H1 (cell line): Measurements from ENCODE around the gene RBM18. TPM values are rescaled to one million over a fixed set of nuclear protein-coding genes. Genes with fewer than 3 reads are reported as not detected.

Experiments used
- CTCF ChIA-PET: fragments of 300-600 bp; sonication (Branson Sonifier 250); formaldehyde crosslinking; loops from one replicate; lab custom pipeline; 2021; ENCODE audit not compliant: partially characterized antibody; lab: Charles Lee
- POLR2A ChIA-PET: fragments of 300-600 bp; sonication (Branson Sonifier 250); formaldehyde crosslinking; loops from one replicate; lab custom pipeline; 2021; ENCODE audit warnings: inconsistent platforms; ENCODE audit not compliant: partially characterized antibody; lab: Charles Lee
- DNase-seq, 2 experiments: peaks; one replicate each; pipeline versions ENCODE4 v3.0.0 to v3.0.0-alpha.2; 2010 to 2022; ENCODE audit warnings: low spot score in 2 of 2, low read depth in 1 of 2, mixed read lengths in 1 of 2
- FAIRE-seq: peaks from 2 replicates; lab custom pipeline; 2011; peaks lifted over from hg19 to GRCh38; lab: Jason Lieb, UNC
- H2AFZ ChIP-seq: 2 replicates; pipeline ENCODE4 v1.8.1; 2012; ENCODE audit warnings: low read length, inconsistent platforms
- H2AK5ac ChIP-seq: 2 replicates; pipeline ENCODE4 v1.6.1; 2013; ENCODE audit warnings: low read depth, low read length
- H2BK120ac ChIP-seq: replicated peaks from 2 replicates; pipeline ENCODE3; 2013; ENCODE audit warnings: low read depth, low read length, inconsistent platforms
- H2BK12ac ChIP-seq: 2 replicates; pipeline ENCODE4 v1.6.1; 2013; ENCODE audit warnings: low read depth, low read length
- H2BK15ac ChIP-seq: 2 replicates; pipeline ENCODE4 v1.6.1; 2013; ENCODE audit warnings: low read length
- H2BK20ac ChIP-seq: 2 replicates; pipeline ENCODE4 v1.6.1; 2013; ENCODE audit warnings: low read length
- H2BK5ac ChIP-seq: 2 replicates; pipeline ENCODE4 v1.6.1; 2013; ENCODE audit warnings: low read depth, low read length
- H3K14ac ChIP-seq: 2 replicates; pipeline ENCODE4 v1.6.1; 2013; ENCODE audit warnings: inconsistent platforms; ENCODE audit not compliant: insufficient read length
- H3K18ac ChIP-seq: 2 replicates; pipeline ENCODE4 v1.6.1; 2013; ENCODE audit warnings: low read length; ENCODE audit errors: extremely low read depth
- H3K23ac ChIP-seq: 2 replicates; pipeline ENCODE4 v1.6.1; 2013; ENCODE audit warnings: inconsistent platforms; ENCODE audit not compliant: insufficient read length
- H3K23me2 ChIP-seq: 2 replicates; pipeline ENCODE4 v1.6.1; 2013; ENCODE audit warnings: low read depth, low read length
- H3K27ac ChIP-seq: 2 replicates; pipeline ENCODE4 v1.6.1; 2011; ENCODE audit warnings: low read depth, low read length, inconsistent platforms
- H3K27me3 ChIP-seq, 4 experiments: replicated peaks in 1 of 4; 1 replicate in 1 of 4; 2 replicates in 3 of 4; pipeline versions ENCODE4 v1.6.1 to v1.8.1; 2011 to 2013; ENCODE audit warnings: low read length in 3 of 4, mild to moderate bottlenecking in 3 of 4, inconsistent platforms in 2 of 4, mixed read lengths in 2 of 4, moderate library complexity in 1 of 4; ENCODE audit not compliant: control insufficient read depth in 3 of 4, insufficient read depth in 3 of 4; ENCODE audit errors: extremely low read depth in 1 of 4
- H3K36me3 ChIP-seq, 4 experiments: 2 replicates each; pipeline versions ENCODE4 v1.6.1 to v1.8.1; 2011 to 2013; ENCODE audit warnings: mild to moderate bottlenecking in 4 of 4, low read length in 3 of 4, moderate library complexity in 2 of 4, control low read depth in 1 of 4, inconsistent platforms in 1 of 4; ENCODE audit not compliant: insufficient read depth in 4 of 4, control insufficient read depth in 2 of 4
- H3K4ac ChIP-seq: replicated peaks from 2 replicates; pipeline ENCODE3; 2013; ENCODE audit warnings: low read length, low read depth, mixed read lengths, inconsistent platforms; ENCODE audit not compliant: insufficient read length
- H3K4me1 ChIP-seq, 4 experiments: replicated peaks in 1 of 4; 1 replicate in 1 of 4; 2 replicates in 3 of 4; pipeline versions ENCODE4 v1.6.1 to v1.8.1; 2011 to 2013; ENCODE audit warnings: low read length in 3 of 4, inconsistent platforms in 2 of 4, mixed read lengths in 1 of 4; ENCODE audit not compliant: insufficient read depth in 4 of 4, control insufficient read depth in 3 of 4
- H3K4me2 ChIP-seq, 2 experiments: 2 replicates each; pipeline versions ENCODE4 v1.6.1 to v1.8.1; 2011 to 2013; ENCODE audit warnings: low read depth in 2 of 2, low read length in 2 of 2, control low read depth in 1 of 2, inconsistent platforms in 1 of 2, mild to moderate bottlenecking in 1 of 2; ENCODE audit not compliant: insufficient read depth in 1 of 2
- H3K4me3 ChIP-seq, 4 experiments: fragments of 200-600, 300-600 bp in 1 of 4; sonication (generic), shearing (Covaris generic), sonication (Bioruptor Twin) in 1 of 4; 2 replicates each; pipeline versions ENCODE4 v1.5.1 to v1.8.1; 2011 to 2016; ENCODE audit warnings: low read length in 4 of 4, low read depth in 3 of 4, control low read depth in 2 of 4, inconsistent platforms in 2 of 4, mild to moderate bottlenecking in 2 of 4, mixed read lengths in 1 of 4, moderate library complexity in 1 of 4; ENCODE audit not compliant: insufficient read depth in 2 of 4; ENCODE audit errors: extremely low read depth in 1 of 4
- H3K56ac ChIP-seq: replicated peaks from 2 replicates; pipeline ENCODE3; 2013; ENCODE audit warnings: low read depth, mild to moderate bottlenecking, mixed read lengths, low read length, inconsistent platforms; ENCODE audit not compliant: insufficient read length
- H3K79me1 ChIP-seq: 2 replicates; pipeline ENCODE4 v1.6.1; 2013; ENCODE audit warnings: low read depth, low read length, control low read depth
- H3K79me2 ChIP-seq, 2 experiments: 2 replicates each; pipeline versions ENCODE4 v1.6.1 to v1.8.1; 2012 to 2013; ENCODE audit warnings: low read length in 2 of 2, mild to moderate bottlenecking in 2 of 2, inconsistent platforms in 1 of 2; ENCODE audit not compliant: insufficient read depth in 2 of 2, control insufficient read depth in 1 of 2
- H3K9ac ChIP-seq, 4 experiments: replicated peaks in 1 of 4; 1 replicate in 1 of 4; 2 replicates in 3 of 4; pipeline versions ENCODE4 v1.6.1 to v1.8.1; 2011 to 2013; ENCODE audit warnings: low read depth in 3 of 4, low read length in 3 of 4, control low read depth in 2 of 4, mild to moderate bottlenecking in 2 of 4, moderate library complexity in 2 of 4, inconsistent platforms in 1 of 4; ENCODE audit errors: extremely low read depth in 1 of 4
- H3K9me3 ChIP-seq, 2 experiments: 2 replicates each; pipeline versions ENCODE4 v1.6.1 to v1.8.1; 2012 to 2013; ENCODE audit warnings: mild to moderate bottlenecking in 2 of 2, moderate library complexity in 2 of 2, control low read depth in 1 of 2, inconsistent platforms in 1 of 2, low read depth in 1 of 2, low read length in 1 of 2, mixed read lengths in 1 of 2; ENCODE audit not compliant: insufficient read depth in 2 of 2
- H4K20me1 ChIP-seq, 2 experiments: replicated peaks in 1 of 2; 2 replicates each; pipeline versions ENCODE3 to v1.8.1; 2011 to 2013; ENCODE audit warnings: inconsistent platforms in 2 of 2, low read length in 2 of 2, mild to moderate bottlenecking in 1 of 2; ENCODE audit not compliant: insufficient read depth in 2 of 2, control insufficient read depth in 1 of 2
- H4K5ac ChIP-seq: 2 replicates; pipeline ENCODE4 v1.6.1; 2013; ENCODE audit warnings: low read length, low read depth, mixed read lengths, inconsistent platforms; ENCODE audit not compliant: insufficient read length
- H4K8ac ChIP-seq: 2 replicates; pipeline ENCODE4 v1.8.0; 2013; ENCODE audit warnings: mild to moderate bottlenecking, moderate library complexity, low read length, inconsistent platforms; ENCODE audit not compliant: insufficient read depth; ENCODE audit errors: extremely low read depth
- H4K91ac ChIP-seq: replicated peaks from 2 replicates; pipeline ENCODE3; 2013; ENCODE audit warnings: low read length, mixed read lengths, inconsistent platforms; ENCODE audit not compliant: insufficient read length
- BCL11A ChIP-seq, 2 experiments: IDR thresholded peaks; one replicate each; pipeline ENCODE4 v1.6.1; 2011; ENCODE audit warnings: low read depth in 2 of 2, low read length in 2 of 2, mild to moderate bottlenecking in 2 of 2
- KDM1A ChIP-seq: fragments of 200-600, 300-600 bp; sonication (generic); IDR thresholded peaks from 2 replicates; pipeline ENCODE4 v1.7.1; 2016; ENCODE audit warnings: mild to moderate bottlenecking, low read length, borderline replicate concordance
- KDM4A ChIP-seq: IDR thresholded peaks from one replicate; pipeline ENCODE4 v1.7.1; 2012; ENCODE audit warnings: low read depth, mild to moderate bottlenecking, moderate library complexity, low read length, inconsistent platforms; ENCODE audit not compliant: severe bottlenecking
- RAD21 ChIP-seq, 2 experiments: IDR thresholded peaks in 1 of 2; conservative IDR thresholded peaks in 1 of 2; 2 replicates each; pipeline ENCODE4 v1.6.1; 2011; ENCODE audit warnings: low read depth in 2 of 2, low read length in 2 of 2, improper control_type of control experiment in 1 of 2, inconsistent platforms in 1 of 2, mild to moderate bottlenecking in 1 of 2, moderate library complexity in 1 of 2
- RXRA ChIP-seq: IDR thresholded peaks from 2 replicates; pipeline ENCODE4 v1.6.1; 2011; ENCODE audit warnings: low read depth, mild to moderate bottlenecking, low read length, moderate library complexity; ENCODE audit not compliant: insufficient read depth
- SIRT6 ChIP-seq: IDR thresholded peaks from one replicate; pipeline ENCODE4 v1.7.1; 2012; ENCODE audit warnings: low read length, inconsistent platforms
- SIX5 ChIP-seq: IDR thresholded peaks from 2 replicates; pipeline ENCODE4 v1.6.1; 2011; ENCODE audit warnings: mild to moderate bottlenecking, low read depth, low read length
- SP1 ChIP-seq: IDR thresholded peaks from 2 replicates; pipeline ENCODE4 v1.6.1; 2011; ENCODE audit warnings: low read depth, low read length
- SRF ChIP-seq: IDR thresholded peaks from 2 replicates; pipeline ENCODE4 v1.6.1; 2011; ENCODE audit warnings: mild to moderate bottlenecking, low read depth, low read length, moderate library complexity
- TAF1 ChIP-seq: IDR thresholded peaks from 2 replicates; pipeline ENCODE4 v1.6.1; 2011; ENCODE audit warnings: mild to moderate bottlenecking, low read depth, low read length
- YY1 ChIP-seq: IDR thresholded peaks from 2 replicates; pipeline ENCODE4 v1.6.1; 2011; ENCODE audit warnings: low read depth, mild to moderate bottlenecking, low read length
- WGBS, 2 experiments: shearing (Covaris generic) in 1 of 2; methylation state at CpG; one replicate each; pipeline versions ENCODE4 v1.1.6 to v1.1.7; 2013 to 2015; ENCODE audit warnings: low lambda C conversion rate in 2 of 2, mixed read lengths in 2 of 2, inconsistent platforms in 1 of 2, low coverage in 1 of 2, missing lambda C conversion rate in 1 of 2; ENCODE audit not compliant: insufficient replicate concordance in 2 of 2, insufficient coverage in 1 of 2, insufficient read length in 1 of 2; ENCODE audit errors: extremely low coverage in 1 of 2, missing lambda C conversion rate in 1 of 2; 5-methylcytosine and 5-hydroxymethylcytosine counted together
- polyA plus RNA-seq, 7 experiments: library from polyadenylated mRNA; depleted of rRNA in 3 of 7; stranded (reverse) in 5 of 7; unstranded in 2 of 7; fragments of >200 nt in 5 of 7; fragments of 200-250 nt in 2 of 7; gene quantifications; 1 replicate in 5 of 7; 2 replicates in 1 of 7; 4 replicates in 1 of 7; pipeline versions ENCODE4 v1.2.1 to v1.2.3, GENCODE V29; 2011 to 2013; ENCODE audit warnings: missing spikeins in 2 of 7, mixed read lengths in 2 of 7
- total RNA-seq: library from RNA; stranded (reverse); fragmentation: NEBNext Ultra II Directional; extraction: Animal tissue kit (Norgen Biotek cat#: 25700); gene quantifications from 2 replicates; pipeline ENCODE4 v1.2.1, GENCODE V29; 2021
- TF ChIP-seq, protein P1 (sequence below), 3 experiments: IDR thresholded peaks; 1 replicate in 2 of 3; 2 replicates in 1 of 3; pipeline versions ENCODE4 v1.5.1 to v1.6.1; 2011; ENCODE audit warnings: low read length in 3 of 3, mild to moderate bottlenecking in 3 of 3, inconsistent platforms in 2 of 3, low read depth in 1 of 3, moderate library complexity in 1 of 3; ENCODE audit not compliant: insufficient read depth in 1 of 3; ENCODE audit errors: control extremely low read depth in 1 of 3

RBM18 gene
- total and polyA plus RNA-seq, 2 of the 8 experiments (the other 6 are each of a cell fraction or from before 2014, with no cell fraction given) = 5.9 to 14.3 TPM

DNA sequence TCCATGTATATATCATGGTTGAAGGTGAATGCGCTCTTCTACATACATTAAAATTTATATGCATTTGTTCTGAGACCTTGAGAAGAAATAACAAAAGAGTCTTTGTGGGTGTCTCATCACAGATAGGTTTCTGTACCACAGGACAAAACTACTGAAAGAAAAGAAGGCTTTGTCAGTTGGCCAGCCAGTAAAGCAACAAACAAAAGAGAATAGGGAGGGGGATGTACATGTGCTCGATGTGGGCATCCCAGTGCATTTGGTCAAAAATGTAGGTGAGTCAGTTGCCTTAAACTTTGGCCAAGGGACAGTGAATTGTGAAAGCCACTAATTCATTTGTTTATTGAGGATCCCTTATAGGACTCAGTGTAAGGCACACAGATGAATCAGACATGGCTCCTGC lies 13.3 kb downstream of the RBM18 start:
- Histone ChIP-seq H3K79me2 (no peaks in the 10 kb centered on the region; a peak in 1 of 4 replicates), H3K9me3 (no peaks in the 10 kb centered on the region), H2BK5ac (no peak overlapping the region), H3K4ac (no peak overlapping the region), H3K23ac (no peak overlapping the region), H3K79me1 (no peaks in the 10 kb centered on the region), H4K8ac (no peak overlapping the region), H4K20me1 (peaks cover 0 to 9% of the 10 kb centered on the region in 2 experiments), H4K5ac (no peak overlapping the region), H3K23me2 (no peaks in the 10 kb centered on the region), H3K9ac (no peak overlapping the region), H4K91ac (no peak overlapping the region), H2BK120ac (no peak overlapping the region), H3K4me1 (peaks cover 0 to 6% (median 5%) of the 10 kb centered on the region in 4 experiments; a peak in 4 of 7 replicates), H2BK15ac (no peak overlapping the region), H2BK12ac (no peak overlapping the region), H2AK5ac (no peak overlapping the region), H2AFZ (no peak overlapping the region), H3K4me2 (no peak overlapping the region), H3K18ac (no peak overlapping the region), H3K56ac (no peak overlapping the region), H3K14ac (no peak overlapping the region), H2BK20ac (no peak overlapping the region), H3K4me3 (no peak overlapping the region), H3K36me3 (peaks cover 0 to 27% (median 14%) of the 10 kb centered on the region in 4 experiments; a peak in 6 of 8 replicates), H3K27me3 (no peaks in the 10 kb centered on the region), H3K27ac (no peak overlapping the region)
- 93% methylated on average over 2 of the region's 2 CpGs; no CpG with 5 or more reads in 1 of the 2 experiments for WGBS, 2 experiments
- ChIA-PET POLR2A (no interaction called here), CTCF (interaction anchor here (1.4 to 1.9 kb wide), 4 partner anchors 14 to 125 kb away, joined by 3 to 5 read pairs (median 4); partner anchors contain the start of gene NDUFA8)
- no peak for FAIRE-seq
- no peak for DNase-seq
- TF ChIP-seq SRF = no peak
- TF ChIP-seq SIRT6 = no peak
- no peak for TF ChIP-seq YY1
- TF ChIP-seq BCL11A (IDR thresholded peaks at IDR 0.05; ENCODE audit: low read depth in 2 of 2, low read length in 2 of 2) = no peak
- no peak for TF ChIP-seq KDM4A
- TF ChIP-seq, protein P1, sequence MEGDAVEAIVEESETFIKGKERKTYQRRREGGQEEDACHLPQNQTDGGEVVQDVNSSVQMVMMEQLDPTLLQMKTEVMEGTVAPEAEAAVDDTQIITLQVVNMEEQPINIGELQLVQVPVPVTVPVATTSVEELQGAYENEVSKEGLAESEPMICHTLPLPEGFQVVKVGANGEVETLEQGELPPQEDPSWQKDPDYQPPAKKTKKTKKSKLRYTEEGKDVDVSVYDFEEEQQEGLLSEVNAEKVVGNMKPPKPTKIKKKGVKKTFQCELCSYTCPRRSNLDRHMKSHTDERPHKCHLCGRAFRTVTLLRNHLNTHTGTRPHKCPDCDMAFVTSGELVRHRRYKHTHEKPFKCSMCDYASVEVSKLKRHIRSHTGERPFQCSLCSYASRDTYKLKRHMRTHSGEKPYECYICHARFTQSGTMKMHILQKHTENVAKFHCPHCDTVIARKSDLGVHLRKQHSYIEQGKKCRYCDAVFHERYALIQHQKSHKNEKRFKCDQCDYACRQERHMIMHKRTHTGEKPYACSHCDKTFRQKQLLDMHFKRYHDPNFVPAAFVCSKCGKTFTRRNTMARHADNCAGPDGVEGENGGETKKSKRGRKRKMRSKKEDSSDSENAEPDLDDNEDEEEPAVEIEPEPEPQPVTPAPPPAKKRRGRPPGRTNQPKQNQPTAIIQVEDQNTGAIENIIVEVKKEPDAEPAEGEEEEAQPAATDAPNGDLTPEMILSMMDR (IDR thresholded peaks at IDR 0.05; ENCODE audit: control extremely low read depth in 1 of 3, insufficient read depth in 1 of 3, low read depth in 1 of 3, low read length in 3 of 3) = no peak
- no peak for TF ChIP-seq SP1
- TF ChIP-seq SIX5 = no peak
- TF ChIP-seq TAF1 = no peak
- TF ChIP-seq RXRA = no peak
- no peak for TF ChIP-seq RAD21 (IDR thresholded peaks at IDR 0.05 in 1 of 2, conservative IDR thresholded peaks at IDR 0.05 in 1 of 2; ENCODE audit: low read depth in 2 of 2, low read length in 2 of 2)
- TF ChIP-seq KDM1A = no peak
